ENCODE data around the gene DCAF15. TPM values are rescaled to one million over a fixed set of nuclear protein-coding genes. Genes with fewer than 3 reads are reported as not detected.

The DCAF15 gene
- total RNA-seq, 1 experiment from 2014 or later, result 14.2 TPM

DNA sequence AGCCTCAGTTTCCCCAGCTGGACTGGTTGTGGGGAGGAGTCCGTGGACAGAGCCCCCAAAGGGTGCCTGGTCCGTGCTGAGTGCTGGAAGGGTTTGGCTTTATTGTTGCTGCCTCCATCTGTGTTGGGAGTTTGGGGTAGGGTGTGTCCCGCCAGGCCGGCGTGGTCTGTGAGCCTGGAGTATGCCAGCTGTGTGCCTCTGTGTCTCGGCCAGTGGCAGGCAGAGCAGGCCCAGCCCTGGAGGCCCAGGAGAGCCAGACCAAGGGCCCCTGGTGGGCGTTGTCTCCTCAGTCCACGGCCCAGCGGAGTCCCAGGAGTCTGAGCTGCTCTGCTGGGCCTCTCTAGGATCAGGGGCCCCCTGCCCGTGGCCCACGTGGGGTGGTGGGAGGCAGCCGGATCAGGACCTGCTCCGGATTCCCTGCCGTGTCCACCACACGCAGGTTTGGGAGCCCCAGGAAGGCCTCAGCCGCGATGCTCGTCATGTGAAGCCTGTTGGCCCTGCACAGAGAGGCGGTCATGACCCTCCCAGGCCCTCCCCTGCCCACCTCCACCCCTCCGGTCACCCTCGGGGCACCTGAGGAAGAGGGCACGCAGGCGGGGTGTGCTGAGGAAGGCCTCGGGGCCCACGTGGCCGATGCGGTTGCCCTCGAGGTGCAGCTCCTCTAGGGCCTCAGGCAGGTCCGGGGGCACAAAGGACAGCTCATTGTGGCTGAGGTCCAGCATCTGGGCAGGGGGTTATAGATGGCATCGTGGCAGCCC is 20.7 kb upstream of the DCAF15 start:
- no peak for DNase-seq (ENCODE audit: low spot score)

- DNase-seq (ENCODE audit: low spot score), result no peak
Measured at GRCh38 chr19:13932149-13932637, 20.1 kb upstream of the DCAF15 start.

DNA sequence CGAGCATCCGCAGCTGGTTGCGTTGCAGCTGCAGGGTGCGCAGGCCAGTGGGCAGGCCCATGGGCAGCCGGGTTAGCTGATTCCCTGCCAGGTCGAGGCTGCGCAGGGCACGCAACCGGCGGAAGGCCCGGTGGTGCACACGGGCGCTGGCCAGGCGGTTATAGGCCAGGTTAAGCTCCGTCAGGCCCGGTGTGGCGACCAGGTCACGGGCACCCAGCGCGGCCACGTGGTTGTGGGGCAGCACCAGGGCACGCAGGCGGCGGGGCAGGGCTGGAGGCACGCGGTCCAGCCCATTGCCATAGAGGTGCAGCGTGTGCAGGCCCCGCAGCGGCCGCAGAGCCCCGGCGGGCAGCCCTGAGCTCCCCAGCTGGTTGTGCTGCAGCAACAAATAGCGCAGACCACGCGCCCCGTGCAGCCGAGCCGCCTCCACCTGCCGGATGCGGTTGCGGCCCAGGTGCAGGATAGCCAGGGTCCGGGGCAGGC is 19.4 kb upstream of the DCAF15 start:
- no peak for DNase-seq (ENCODE audit: low spot score)

- no peak for DNase-seq (ENCODE audit: low spot score)
Measured at GRCh38 chr19:13934785-13935109, 17.6 kb upstream of the DCAF15 start.

DNA sequence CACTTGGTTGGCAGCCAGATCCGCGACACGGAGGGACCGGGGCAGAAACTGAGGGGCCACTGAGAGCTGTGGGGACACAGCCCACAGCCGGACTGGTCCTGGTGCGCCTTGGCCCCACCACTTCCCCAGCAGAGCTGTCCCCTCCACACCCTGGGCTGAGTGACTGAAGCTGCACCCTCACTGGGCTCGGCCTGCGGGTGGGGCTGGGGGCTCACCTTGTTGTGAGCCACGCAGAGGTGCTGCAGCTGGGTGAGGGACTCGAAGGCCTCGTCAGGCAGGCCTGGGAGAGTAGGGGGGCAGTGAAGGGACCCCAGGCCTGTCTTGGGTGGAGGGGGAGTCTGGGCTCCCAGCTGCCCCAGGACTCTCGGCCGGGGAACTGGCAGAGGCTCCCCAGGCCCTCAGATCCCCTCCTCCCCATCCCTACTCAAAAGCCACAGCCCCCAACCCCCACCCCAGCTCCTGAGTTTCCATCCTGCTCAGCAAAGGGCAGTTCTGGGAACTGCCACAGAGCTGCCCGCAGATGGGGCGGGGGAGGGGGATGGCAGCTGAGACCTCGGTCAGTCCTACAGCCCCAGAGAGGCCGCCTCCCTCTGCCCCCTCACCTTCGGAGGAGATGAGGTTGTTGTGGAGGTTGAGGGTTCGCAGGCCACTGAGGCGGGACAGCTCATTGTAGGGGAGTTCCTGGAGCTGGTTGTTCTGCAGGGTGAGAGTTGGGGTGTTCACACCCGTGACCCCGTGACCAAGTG is 16.4 kb upstream of the DCAF15 start:
- peak; percentile 46 for DNase-seq (ENCODE audit: low spot score)

- peak; percentile 61 for DNase-seq (ENCODE audit: low spot score)
Measured at GRCh38 chr19:13937479-13938300, 14.6 kb upstream of the DCAF15 start.

- DNase-seq (ENCODE audit: low spot score), result peak; percentile 96
Measured at GRCh38 chr19:13938301-13939064, 13.8 kb upstream of the DCAF15 start, which contains the start of gene PODNL1. PODNL1 (minus strand) TSS chr19:13938417; CDS start chr19:13938181, 236 bp downstream.

GRCh38 chr19:13942023-13942684 is 10.2 kb upstream of the DCAF15 start:
- DNase-seq (ENCODE audit: low spot score), result no peak

DNA sequence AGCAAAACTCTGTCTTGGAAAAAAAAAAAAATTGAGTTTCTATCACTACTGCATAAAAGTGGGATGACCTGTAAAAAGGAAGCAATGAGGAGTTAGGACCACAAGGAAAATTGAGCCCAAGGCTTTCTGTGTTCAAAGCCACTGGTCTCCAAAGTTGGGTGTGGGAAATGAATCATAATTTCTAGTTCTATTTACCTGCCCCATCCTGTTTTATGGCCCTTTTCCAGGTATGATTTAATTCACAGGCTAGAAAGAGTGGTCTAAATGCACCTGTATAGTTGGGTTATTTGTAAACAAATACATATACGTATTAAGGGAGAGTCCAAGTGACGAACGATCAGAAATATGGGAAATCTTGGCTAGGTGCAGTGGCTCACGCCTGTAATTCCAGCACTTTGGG is 5.9 kb upstream of the DCAF15 start:
- DNase-seq (ENCODE audit: low spot score), result no peak

- DNase-seq (ENCODE audit: low spot score), result no peak
Measured at GRCh38 chr19:13951043-13951442, 1.3 kb upstream of the DCAF15 start.

DNA sequence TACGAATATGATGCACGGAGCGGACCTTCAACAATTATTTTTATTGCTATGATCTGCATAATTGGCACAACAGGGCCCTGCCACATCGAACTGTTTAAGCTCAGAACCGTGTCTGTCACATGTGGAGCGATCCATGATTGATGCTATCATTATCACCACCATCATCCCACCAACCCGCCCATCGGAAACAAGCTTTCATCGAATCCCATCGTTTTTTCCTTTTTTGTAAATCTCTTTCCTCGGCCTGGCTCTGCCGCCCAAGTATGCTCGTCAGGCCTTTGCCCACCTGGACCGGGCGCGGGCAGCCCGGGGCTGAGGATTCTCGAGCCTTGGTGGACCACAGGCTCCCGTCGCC is 533 bp upstream of the DCAF15 start:
- no peak for DNase-seq (ENCODE audit: low spot score)

GRCh38 chr19:13952931-13953531 is 722 bp downstream of the DCAF15 start:
- DNase-seq (ENCODE audit: low spot score), result no peak

GRCh38 chr19:13954185-13954584 is 1.9 kb downstream of the DCAF15 start:
- no peak for DNase-seq (ENCODE audit: low spot score)

- DNase-seq (ENCODE audit: low spot score), result no peak
Measured at GRCh38 chr19:13955662-13956364, 3.5 kb downstream of the DCAF15 start.

- no peak for DNase-seq (ENCODE audit: low spot score)
Measured at GRCh38 chr19:13956365-13956744, 4.0 kb downstream of the DCAF15 start.

DNA sequence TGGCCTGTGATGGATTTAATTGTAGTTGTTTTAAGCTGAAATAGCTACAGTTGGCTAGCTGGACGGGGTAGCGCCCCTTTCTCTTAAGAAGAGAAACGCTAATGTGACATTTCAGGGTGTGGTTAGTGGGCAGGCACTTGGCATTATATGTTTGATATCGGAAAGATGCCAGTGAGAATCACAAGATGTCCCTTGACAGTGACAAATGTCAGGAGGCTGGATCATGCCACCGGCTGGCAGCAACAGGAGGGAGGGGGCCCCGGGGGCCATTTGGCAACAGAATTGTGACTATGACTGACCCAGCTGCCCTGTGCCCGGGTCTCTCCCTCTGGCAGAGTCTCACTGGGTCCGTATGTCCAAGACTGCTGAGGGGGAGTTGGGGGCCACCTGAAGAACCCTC is 4.7 kb downstream of the DCAF15 start:
- DNase-seq (ENCODE audit: low spot score), result no peak

DNA sequence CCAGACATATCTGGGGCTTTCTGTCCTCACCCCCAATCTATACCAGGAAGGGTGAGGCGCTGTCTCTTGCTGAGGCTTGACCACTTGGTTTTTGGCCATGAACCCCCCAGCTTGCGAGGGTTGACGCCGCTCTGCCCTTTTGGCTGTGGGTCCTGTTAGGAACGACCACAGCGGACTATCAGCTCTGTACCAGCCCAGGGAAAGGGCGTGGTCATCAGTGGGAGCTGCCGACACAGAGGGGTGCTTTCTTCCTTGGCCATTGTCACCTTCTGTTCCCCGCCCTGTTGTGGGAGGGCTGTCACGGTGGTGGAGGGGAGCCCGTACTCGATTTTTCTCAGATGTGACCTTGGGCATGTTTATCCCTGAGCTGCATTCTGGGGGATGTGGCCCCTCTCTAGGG is 5.7 kb downstream of the DCAF15 start:
- DNase-seq (ENCODE audit: low spot score), result no peak

DNA sequence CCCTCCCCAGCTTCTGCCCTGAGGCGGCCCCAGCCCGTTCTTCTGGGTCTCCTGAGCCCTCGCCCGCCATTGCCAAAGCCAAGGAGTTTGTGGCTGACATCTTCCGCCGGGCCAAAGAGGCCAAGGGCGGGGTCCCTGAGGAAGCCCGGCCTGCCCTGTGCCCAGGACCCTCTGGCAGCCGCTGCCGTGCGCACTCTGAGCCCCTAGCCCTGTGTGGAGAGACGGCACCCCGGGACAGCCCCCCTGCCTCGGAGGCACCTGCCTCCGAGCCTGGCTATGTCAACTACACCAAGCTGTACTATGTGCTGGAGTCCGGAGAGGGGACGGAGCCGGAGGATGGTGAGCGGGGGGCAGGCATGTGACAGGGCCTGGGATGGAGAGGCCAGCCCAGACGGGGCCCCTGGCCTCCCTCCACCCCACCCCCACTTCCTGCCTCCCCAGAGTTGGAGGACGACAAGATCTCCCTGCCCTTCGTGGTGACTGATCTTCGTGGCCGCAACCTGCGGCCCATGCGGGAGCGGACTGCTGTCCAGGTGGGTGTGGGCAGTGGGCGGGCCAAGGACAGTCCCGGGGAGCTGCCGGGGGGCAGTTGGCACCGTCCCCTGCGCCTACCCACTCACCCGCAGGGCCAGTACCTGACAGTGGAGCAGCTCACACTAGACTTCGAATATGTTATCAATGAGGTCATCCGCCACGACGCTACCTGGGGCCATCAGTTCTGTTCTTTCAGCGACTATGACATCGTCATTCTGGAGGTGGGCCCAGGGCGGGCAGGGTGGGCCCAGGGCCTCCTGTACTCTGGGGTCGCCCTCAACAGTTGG is 7.0 kb downstream of the DCAF15 start:
- DNase-seq (ENCODE audit: low spot score), result no peak

Data from H4 (cell line).